Liver (tissue), 9 donors: ENCODE results near the gene ENTREP3. TPM values are rescaled to one million over a fixed set of nuclear protein-coding genes. Genes with fewer than 3 reads are reported as not detected.
A peak's percentile ranks its signal among the peaks of the same experiment; 100 is the strongest.

Source experiments
- DNase-seq: peaks from one replicate; pipeline ENCODE4 v3.0.0-alpha.2; 2017; ENCODE audit warnings: low spot score
- H3K27ac ChIP-seq, 2 donors: one replicate each; pipeline ENCODE4 v1.7.0; 2013; ENCODE audit warnings: inconsistent platforms in 2 of 2, low read length in 2 of 2, control low read depth in 1 of 2, low read depth in 1 of 2, mild to moderate bottlenecking in 1 of 2
- H3K27me3 ChIP-seq, 4 donors: one replicate each; pipeline versions ENCODE4 v1.6.1 to v1.7.0; 2013; ENCODE audit warnings: low read length in 3 of 4, inconsistent platforms in 1 of 4, mild to moderate bottlenecking in 1 of 4, moderate library complexity in 1 of 4; ENCODE audit not compliant: control insufficient read depth in 4 of 4, insufficient read depth in 4 of 4
- H3K36me3 ChIP-seq, 4 donors: one replicate each; pipeline versions ENCODE4 v1.6.1 to v1.7.0; 2013; ENCODE audit warnings: low read length in 3 of 4, mild to moderate bottlenecking in 3 of 4, low read depth in 1 of 4, moderate library complexity in 1 of 4; ENCODE audit not compliant: control insufficient read depth in 4 of 4, insufficient read depth in 3 of 4
- H3K4me1 ChIP-seq, 4 donors: one replicate each; pipeline versions ENCODE4 v1.6.1 to v1.7.0; 2013; ENCODE audit warnings: low read length in 3 of 4, mild to moderate bottlenecking in 3 of 4, moderate library complexity in 1 of 4; ENCODE audit not compliant: control insufficient read depth in 4 of 4, insufficient read depth in 4 of 4
- H3K4me3 ChIP-seq, 3 donors: one replicate each; pipeline versions ENCODE4 v1.6.1 to v1.7.0; 2013; ENCODE audit warnings: low read length in 3 of 3, control low read depth in 1 of 3, low read depth in 1 of 3, mild to moderate bottlenecking in 1 of 3
- H3K9ac ChIP-seq, 2 donors: one replicate each; pipeline ENCODE4 v1.7.0; 2013; ENCODE audit warnings: low read length in 2 of 2, mild to moderate bottlenecking in 2 of 2, moderate library complexity in 2 of 2, control low read depth in 1 of 2, low read depth in 1 of 2
- H3K9me3 ChIP-seq, 4 donors: one replicate each; pipeline versions ENCODE4 v1.6.1 to v1.7.0; 2013; ENCODE audit warnings: low read length in 3 of 4; ENCODE audit not compliant: control insufficient read depth in 4 of 4
- ATF3 ChIP-seq: IDR thresholded peaks from 2 replicates; pipeline ENCODE4 v1.6.1; 2016; ENCODE audit warnings: antibody characterized with exemption
- CTCF ChIP-seq: fragments of 150-350 bp; IDR thresholded peaks from 2 replicates; pipeline ENCODE4 v1.5.1; 2017; ENCODE audit warnings: improper control_type of control experiment, low read depth, low read length; ENCODE audit not compliant: missing input control
- EGR1 ChIP-seq, 2 donors: IDR thresholded peaks; 2 replicates each; pipeline ENCODE4 v1.6.1; 2016 to 2018; ENCODE audit warnings: antibody characterized with exemption in 2 of 2, low read depth in 2 of 2
- FOXA2 ChIP-seq: IDR thresholded peaks from 2 replicates; pipeline ENCODE4 v1.6.1; 2016; ENCODE audit warnings: antibody characterized with exemption
- GABPA ChIP-seq, 2 donors: IDR thresholded peaks in 1 of 2; conservative IDR thresholded peaks in 1 of 2; 2 replicates each; pipeline ENCODE4 v1.6.1; 2016; ENCODE audit warnings: antibody characterized with exemption in 2 of 2, mild to moderate bottlenecking in 1 of 2, moderate library complexity in 1 of 2
- HNF4A ChIP-seq, 2 donors: conservative IDR thresholded peaks; 2 replicates each; pipeline ENCODE4 v1.6.1; 2016; ENCODE audit warnings: antibody characterized with exemption in 2 of 2, mild to moderate bottlenecking in 2 of 2
- HNF4G ChIP-seq: IDR thresholded peaks from 2 replicates; pipeline ENCODE4 v1.6.1; 2016; ENCODE audit warnings: antibody characterized with exemption
- JUND ChIP-seq, 2 donors: IDR thresholded peaks; 2 replicates each; pipeline ENCODE4 v1.6.1; 2016; ENCODE audit warnings: antibody characterized with exemption in 2 of 2
- MAX ChIP-seq: IDR thresholded peaks from 2 replicates; pipeline ENCODE4 v1.6.1; 2016; ENCODE audit warnings: antibody characterized with exemption
- NR2F2 ChIP-seq: IDR thresholded peaks from 2 replicates; pipeline ENCODE4 v1.6.1; 2016; ENCODE audit warnings: antibody characterized with exemption
- RAD21 ChIP-seq, 2 donors: IDR thresholded peaks; 2 replicates each; pipeline ENCODE4 v1.6.1; 2016; ENCODE audit warnings: antibody characterized with exemption in 2 of 2, mild to moderate bottlenecking in 2 of 2
- REST ChIP-seq: IDR thresholded peaks from 2 replicates; pipeline ENCODE4 v1.6.1; 2016; ENCODE audit warnings: antibody characterized with exemption, mild to moderate bottlenecking
- RXRA ChIP-seq, 2 donors: IDR thresholded peaks; 2 replicates each; pipeline ENCODE4 v1.6.1; 2017 to 2018; ENCODE audit warnings: antibody characterized with exemption in 2 of 2, mild to moderate bottlenecking in 1 of 2
- SP1 ChIP-seq: IDR thresholded peaks from 2 replicates; pipeline ENCODE4 v1.6.1; 2018; ENCODE audit warnings: antibody characterized with exemption, mild to moderate bottlenecking
- TAF1 ChIP-seq: conservative IDR thresholded peaks from 2 replicates; pipeline ENCODE4 v1.6.1; 2016; ENCODE audit warnings: antibody characterized with exemption, mild to moderate bottlenecking
- YY1 ChIP-seq: IDR thresholded peaks from 2 replicates; pipeline ENCODE4 v1.6.1; 2016; ENCODE audit warnings: antibody characterized with exemption, mild to moderate bottlenecking
- WGBS: extraction: QIAGEN DNeasy Blood & Tissue Kit; methylation state at CpG from one replicate; pipeline ENCODE4 v1.1.7; 2013; 5-methylcytosine and 5-hydroxymethylcytosine counted together
- polyA plus RNA-seq, 2 donors: library from polyadenylated mRNA; stranded (reverse) in 1 of 2; unstranded in 1 of 2; fragments of 200-250 nt in 1 of 2; fragments of >200 nt in 1 of 2; fragmentation: Nextera tagmentation in 1 of 2; extraction: Ambion mirVana in 1 of 2; gene quantifications; one replicate each; pipeline versions ENCODE4 v1.2.1 to v1.2.3, GENCODE V29; 2013 to 2015
- total RNA-seq, 2 donors: library from RNA; depleted of rRNA; stranded (reverse); fragments of >200 nt; gene quantifications; one replicate each; pipeline ENCODE4 v1.2.3, GENCODE V29; 2014
- donor health status: healthy.
- donor health status: healthy.
- donor health status: healthy.
- donor health status: healthy.
- donor health status: healthy.

The ENTREP3 gene
- total and polyA plus RNA-seq, 4 donors: 2.8 to 7.9 (median 3.5) TPM

- no peak for TF ChIP-seq CTCF
- no peak for TF ChIP-seq FOXA2
Measured at GRCh38 chr1:155304558-155305063, 49.3 kb upstream of the ENTREP3 start (continued).

- DNase-seq: no peak
- H3K36me3 ChIP-seq: no peaks in the 10 kb centered on the region
- 76% methylated on average over 5 of the region's 5 CpGs for WGBS
- peak within 1 kb of the TSS; percentile 86 to 88 for H3K27ac ChIP-seq
- peaks cover 7 to 37% (median 22%) of the 10 kb centered on the region in 4 donors for H3K4me1 ChIP-seq
- peak within 1 kb of the TSS; percentile 6 to 56 (median 50) for H3K4me3 ChIP-seq
- peak within 1 kb of the TSS; percentile 38 to 60 for H3K9ac ChIP-seq
- H3K9me3 ChIP-seq: no peaks in the 10 kb centered on the region
- no peak for TF ChIP-seq MAX
- no peak for TF ChIP-seq NR2F2
- no peak for TF ChIP-seq YY1
- no peaks in the 10 kb centered on the region for H3K27me3 ChIP-seq
Measured at GRCh38 chr1:155301342-155301841, 46.1 kb upstream of the ENTREP3 start, which contains the start of gene PKLR. Gene PKLR, minus strand, starts transcription at chr1:155301438. Its CDS starts 43 bp downstream, at chr1:155301395.

- peak overlapping the region; percentile 86 to 88 for H3K27ac ChIP-seq
- H3K9ac ChIP-seq: peak overlapping the region; percentile 38 to 60
- TF ChIP-seq MAX: peak; percentile 72
- TF ChIP-seq HNF4A (conservative IDR thresholded peaks at IDR 0.05): peak; percentile 96 to 98
- peak in 1 of 2 donors; percentile 55 for TF ChIP-seq GABPA (IDR thresholded peaks at IDR 0.05 in 1 of 2, conservative IDR thresholded peaks at IDR 0.05 in 1 of 2)
- TF ChIP-seq RAD21 (IDR thresholded peaks at IDR 0.05): no peak
- peak; percentile 83 for TF ChIP-seq YY1
- TF ChIP-seq TAF1: peak; percentile 87
- TF ChIP-seq SP1: peak; percentile 92
- TF ChIP-seq CTCF: peak; percentile 8
- no peak for TF ChIP-seq NR2F2
- peak in 1 of 2 donors; percentile 49 for TF ChIP-seq EGR1 (IDR thresholded peaks at IDR 0.05; ENCODE audit: low read depth in 2 of 2)
- no peak for TF ChIP-seq JUND (IDR thresholded peaks at IDR 0.05)
- peak; percentile 94 for TF ChIP-seq REST
- peak; percentile 83 for TF ChIP-seq HNF4G
- TF ChIP-seq ATF3: no peak
- TF ChIP-seq FOXA2: peak; percentile 23
- TF ChIP-seq RXRA (IDR thresholded peaks at IDR 0.05): peak; percentile 53 to 75
- H3K36me3 ChIP-seq: peaks cover 0 to 4% (median 3%) of the 10 kb centered on the region in 4 donors
- peaks cover 5 to 31% (median 16%) of the 10 kb centered on the region in 4 donors for H3K4me1 ChIP-seq
- H3K4me3 ChIP-seq: peak overlapping the region; percentile 6 to 56 (median 50)
- WGBS: 44% methylated on average over 9 of the region's 9 CpGs
- no peaks in the 10 kb centered on the region for H3K9me3 ChIP-seq
- H3K27me3 ChIP-seq: no peaks in the 10 kb centered on the region
- DNase-seq: peak; percentile 66
Measured at GRCh38 chr1:155300553-155301329, 45.5 kb upstream of the ENTREP3 start.
